ENCODE measurements around the gene SIGLEC1.

Gene SIGLEC1

GRCh38 chr20:3712279-3712873, at the start of gene SIGLEC1:
SIGLEC1 (minus strand) TSS chr20:3712600; CDS start chr20:3707128, 5,472 bp downstream.
- in situ Hi-C loops (cut with MboI; ENCODE audit: low sequenced_read_pairs): no loop called here

GRCh38 chr20:3760655-3761348, 48.4 kb upstream of the SIGLEC1 start:
- in situ Hi-C loops (cut with MboI; ENCODE audit: low sequenced_read_pairs): no loop called here

GRCh38 chr20:3759884-3760283, 47.5 kb upstream of the SIGLEC1 start:
- in situ Hi-C loops (cut with MboI; ENCODE audit: low sequenced_read_pairs): no loop called here

- in situ Hi-C loops (cut with MboI; ENCODE audit: low sequenced_read_pairs): no loop called here
These were observed 47.0 kb upstream of the SIGLEC1 start for GRCh38 chr20:3759316-3759823.

GRCh38 chr20:3758566-3758965, 46.2 kb upstream of the SIGLEC1 start:
- in situ Hi-C loops (cut with MboI; ENCODE audit: low sequenced_read_pairs): no loop called here

- in situ Hi-C loops (cut with MboI; ENCODE audit: low sequenced_read_pairs): no loop called here
These were observed 44.9 kb upstream of the SIGLEC1 start for GRCh38 chr20:3757268-3757667.

GRCh38 chr20:3755814-3756480, 43.5 kb upstream of the SIGLEC1 start:
- in situ Hi-C loops (cut with MboI; ENCODE audit: low sequenced_read_pairs): no loop called here

- in situ Hi-C loops (cut with MboI; ENCODE audit: low sequenced_read_pairs): no loop called here
These were observed 42.9 kb upstream of the SIGLEC1 start for GRCh38 chr20:3755269-3755668.

GRCh38 chr20:3754276-3754630, 41.9 kb upstream of the SIGLEC1 start:
- in situ Hi-C loops (cut with MboI; ENCODE audit: low sequenced_read_pairs): no loop called here

GRCh38 chr20:3753501-3754275, 41.3 kb upstream of the SIGLEC1 start:
- in situ Hi-C loops (cut with MboI; ENCODE audit: low sequenced_read_pairs): no loop called here

- in situ Hi-C loops (cut with MboI; ENCODE audit: low sequenced_read_pairs): no loop called here
These were observed 40.7 kb upstream of the SIGLEC1 start for GRCh38 chr20:3753098-3753497.

- in situ Hi-C loops (cut with MboI; ENCODE audit: low sequenced_read_pairs): no loop called here
These were observed 40.0 kb upstream of the SIGLEC1 start for GRCh38 chr20:3752386-3752759.

- in situ Hi-C loops (cut with MboI; ENCODE audit: low sequenced_read_pairs): no loop called here
These were observed 39.4 kb upstream of the SIGLEC1 start for GRCh38 chr20:3751675-3752385.

- in situ Hi-C loops (cut with MboI; ENCODE audit: low sequenced_read_pairs): no loop called here
These were observed 38.9 kb upstream of the SIGLEC1 start for GRCh38 chr20:3751305-3751674.

GRCh38 chr20:3749689-3750531, 37.5 kb upstream of the SIGLEC1 start:
- in situ Hi-C loops (cut with MboI; ENCODE audit: low sequenced_read_pairs): no loop called here

GRCh38 chr20:3749087-3749688, 36.8 kb upstream of the SIGLEC1 start:
- in situ Hi-C loops (cut with MboI; ENCODE audit: low sequenced_read_pairs): no loop called here

- in situ Hi-C loops (cut with MboI; ENCODE audit: low sequenced_read_pairs): no loop called here
These were observed 35.7 kb upstream of the SIGLEC1 start for GRCh38 chr20:3748073-3748472.

GRCh38 chr20:3747471-3747870, 35.1 kb upstream of the SIGLEC1 start:
- in situ Hi-C loops (cut with MboI; ENCODE audit: low sequenced_read_pairs): no loop called here

GRCh38 chr20:3745686-3746173, 33.3 kb upstream of the SIGLEC1 start:
- in situ Hi-C loops (cut with MboI; ENCODE audit: low sequenced_read_pairs): no loop called here

Measured in hTERT RPE-1 (cell line).